Activated CD4-positive, alpha-beta T cell treated with anti-CD3 and anti-CD28 coated beads for 1 hour (primary cell): Measurements from ENCODE around the gene MAEA.
"Not testable (repeated sequence)": the region's sequence is repeated elsewhere in the genome, so short reads cannot be mapped to it uniquely, and the experiment has no call there.

Experiments used
- DNase-seq: peaks from one replicate; pipeline ENCODE4 v3.0.0-alpha.2; 2020

The MAEA gene

GRCh38 chr4:1285151-1285789, 4.4 kb upstream of the MAEA start:
- DNase-seq, result no peak

DNA sequence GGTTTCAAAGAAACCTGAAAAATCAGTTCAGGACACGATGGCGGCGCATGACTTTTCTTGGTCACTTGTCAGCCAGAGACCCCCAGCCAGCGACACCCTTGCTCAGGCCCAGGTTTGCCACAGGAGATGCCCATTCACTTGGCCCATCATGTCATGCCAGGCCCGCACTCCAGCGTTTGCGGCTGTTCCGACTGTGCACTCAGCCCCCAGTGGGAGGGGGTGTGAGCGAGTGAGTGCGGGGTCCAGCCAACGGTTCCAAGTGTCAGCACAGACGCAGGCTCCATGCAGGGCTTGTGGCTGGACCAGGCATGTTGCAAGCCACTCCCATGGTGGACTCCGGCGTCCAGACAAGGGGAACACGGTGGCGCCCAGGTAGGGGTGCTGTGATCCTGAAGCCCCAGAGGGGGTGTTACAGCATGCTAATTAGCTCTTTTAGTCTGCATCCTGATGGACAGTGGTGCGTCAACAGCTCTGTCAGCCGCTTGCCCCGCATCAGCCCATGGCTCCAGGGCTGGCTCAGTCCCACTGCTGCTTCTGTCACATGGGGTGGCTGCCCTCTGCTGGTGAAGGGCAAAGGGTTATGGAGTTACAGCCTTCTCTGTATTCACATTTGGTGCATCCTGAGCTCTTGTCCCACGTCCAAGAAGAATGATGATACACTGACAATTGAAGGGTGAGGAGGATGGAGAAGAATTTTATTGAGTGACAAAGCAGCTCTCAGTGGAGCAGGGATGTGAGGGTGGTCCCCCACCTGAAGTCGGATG, 3.7 kb upstream of the MAEA start:
- DNase-seq, result no peak

GRCh38 chr4:1288786-1289185, 905 bp upstream of the MAEA start:
- no peak for DNase-seq

- no peak for DNase-seq
These were observed 680 bp downstream of the MAEA start for GRCh38 chr4:1290165-1290977.

DNA sequence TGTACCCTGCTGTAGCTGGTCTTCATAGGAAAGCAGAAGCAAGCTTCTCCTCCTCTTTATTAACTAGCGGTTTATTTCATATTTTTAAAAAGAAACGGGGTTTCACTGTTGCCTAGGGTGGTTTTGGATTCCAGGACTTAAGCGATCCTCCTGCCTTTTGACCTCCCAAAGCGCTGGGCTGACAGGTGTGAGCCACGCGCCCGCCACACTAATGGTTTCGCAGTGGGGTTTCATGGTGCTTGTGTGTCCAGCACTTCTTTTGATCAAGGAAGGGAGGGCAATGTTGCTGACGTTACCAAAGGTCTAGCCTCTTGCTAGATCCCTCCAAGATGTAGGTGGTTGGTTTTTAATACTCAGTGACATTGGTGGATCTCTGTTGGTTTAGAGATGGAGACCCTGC, 1.4 kb downstream of the MAEA start:
- no peak for DNase-seq

- no peak for DNase-seq
These were observed 2.5 kb downstream of the MAEA start for GRCh38 chr4:1291996-1292702.

DNA sequence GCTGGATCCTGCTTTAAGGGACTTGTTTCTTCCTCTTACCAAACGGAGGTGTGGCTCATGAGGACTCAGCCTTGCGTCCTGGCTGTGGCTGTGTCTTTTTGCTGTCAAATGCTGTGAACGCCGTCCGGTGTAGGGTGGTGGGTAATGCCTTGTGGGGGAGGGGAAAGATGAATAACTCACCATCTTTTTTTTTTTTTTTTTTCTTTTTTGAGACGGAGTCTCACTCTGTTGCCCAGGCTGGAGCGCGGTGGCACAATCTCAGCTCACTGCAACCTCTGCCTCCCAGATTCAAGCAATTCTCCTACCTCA, 3.0 kb downstream of the MAEA start:
- DNase-seq, result not testable (repeated sequence)

DNA sequence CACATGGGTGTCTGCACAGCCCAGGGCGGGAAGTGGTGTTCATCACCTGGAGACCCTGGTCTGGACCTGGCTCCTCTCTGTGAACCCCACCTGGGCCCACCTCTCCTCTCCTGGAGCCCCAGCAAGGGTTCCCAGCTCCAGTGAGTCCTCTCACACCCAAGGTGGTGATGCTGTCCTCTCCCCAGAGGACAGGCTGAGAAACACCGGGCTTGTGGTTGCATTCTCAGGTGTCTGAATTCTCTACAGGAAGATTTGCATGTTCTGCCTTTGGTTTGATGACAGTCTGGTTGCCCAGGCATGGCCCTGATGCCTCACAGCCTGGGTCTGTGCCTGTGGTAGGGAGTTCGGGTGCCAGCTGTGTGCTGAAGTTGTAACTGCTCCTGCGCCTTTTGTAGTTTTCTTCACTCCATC, 3.8 kb downstream of the MAEA start:
- no peak for DNase-seq

- DNase-seq, result no peak
These were observed 4.3 kb downstream of the MAEA start for GRCh38 chr4:1293991-1294390.

DNA sequence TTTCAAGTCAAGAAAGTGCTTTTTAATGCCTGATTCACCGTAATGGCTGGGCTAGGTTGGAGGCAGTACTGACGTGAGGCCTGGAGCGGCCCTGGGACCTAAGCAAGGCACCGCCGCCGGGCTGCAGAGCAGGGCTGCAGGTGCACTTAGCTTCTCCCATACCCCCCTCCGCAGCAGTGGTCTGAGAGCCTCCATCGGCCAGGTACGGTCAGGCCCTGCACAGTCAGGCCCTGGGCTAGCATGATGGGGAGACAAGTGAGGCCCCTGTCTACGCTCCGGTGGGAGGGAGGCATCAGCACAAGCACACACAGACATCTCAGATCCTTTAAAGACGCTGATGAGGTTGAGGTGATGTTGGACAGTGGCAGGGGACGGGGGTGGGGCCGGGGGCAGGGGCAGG, 4.7 kb downstream of the MAEA start:
- DNase-seq, result no peak

- no peak for DNase-seq
These were observed 5.2 kb downstream of the MAEA start for GRCh38 chr4:1294891-1295290.

- no peak for DNase-seq
These were observed 5.8 kb downstream of the MAEA start for GRCh38 chr4:1295405-1296055.

DNA sequence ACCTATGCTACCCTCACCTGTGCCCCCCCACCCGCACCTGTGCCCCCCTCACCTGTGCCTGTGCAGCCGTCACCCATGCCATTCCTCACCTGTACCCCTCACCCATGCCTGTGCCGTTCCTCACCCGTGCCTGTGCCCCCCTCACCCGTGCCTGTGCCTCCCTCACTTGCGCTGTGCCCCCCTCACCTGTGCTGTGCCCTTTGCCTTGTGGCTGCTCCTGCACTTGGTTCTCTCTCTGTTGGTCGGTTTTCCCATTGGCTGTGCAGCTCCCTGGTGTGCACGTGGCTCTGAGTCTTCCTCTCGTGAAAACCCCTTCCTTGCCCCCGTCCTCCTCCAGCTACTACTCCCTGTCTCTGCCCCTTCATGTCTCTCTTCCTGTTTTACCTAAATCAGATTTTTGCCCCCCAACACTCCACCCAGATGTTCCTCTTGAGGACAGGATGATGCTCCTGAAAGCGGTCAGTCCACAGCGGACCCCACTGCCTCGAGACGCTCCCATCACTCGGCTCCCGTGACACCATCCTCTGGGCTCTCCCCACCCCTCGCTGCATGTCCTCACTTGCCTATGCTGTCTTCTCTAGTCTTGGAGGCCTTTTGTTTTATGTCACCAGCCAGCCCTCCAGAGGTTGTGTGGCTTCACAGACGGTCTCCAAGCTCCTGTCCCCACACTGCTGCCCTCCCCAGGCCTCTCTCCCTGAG, 6.8 kb downstream of the MAEA start:
- DNase-seq, result no peak

DNA sequence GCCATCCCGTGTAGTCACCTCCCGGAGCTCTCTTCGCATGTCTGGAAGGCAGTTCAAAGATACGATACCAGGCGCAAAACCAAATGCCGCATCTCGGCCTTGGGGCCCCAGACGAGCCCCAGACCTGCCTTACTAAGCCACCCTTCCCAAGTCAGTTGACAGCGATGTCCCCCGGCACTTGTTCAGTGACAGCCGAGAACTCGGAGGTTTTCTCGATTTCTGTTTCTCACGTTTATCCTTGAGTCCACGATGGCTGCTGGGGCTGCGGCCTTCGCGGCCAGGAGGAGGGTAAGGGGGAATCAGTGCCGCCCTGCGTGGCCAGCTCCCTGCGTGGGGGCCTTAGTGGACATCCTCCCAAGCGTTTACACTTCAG, 7.3 kb downstream of the MAEA start:
- no peak for DNase-seq

DNA sequence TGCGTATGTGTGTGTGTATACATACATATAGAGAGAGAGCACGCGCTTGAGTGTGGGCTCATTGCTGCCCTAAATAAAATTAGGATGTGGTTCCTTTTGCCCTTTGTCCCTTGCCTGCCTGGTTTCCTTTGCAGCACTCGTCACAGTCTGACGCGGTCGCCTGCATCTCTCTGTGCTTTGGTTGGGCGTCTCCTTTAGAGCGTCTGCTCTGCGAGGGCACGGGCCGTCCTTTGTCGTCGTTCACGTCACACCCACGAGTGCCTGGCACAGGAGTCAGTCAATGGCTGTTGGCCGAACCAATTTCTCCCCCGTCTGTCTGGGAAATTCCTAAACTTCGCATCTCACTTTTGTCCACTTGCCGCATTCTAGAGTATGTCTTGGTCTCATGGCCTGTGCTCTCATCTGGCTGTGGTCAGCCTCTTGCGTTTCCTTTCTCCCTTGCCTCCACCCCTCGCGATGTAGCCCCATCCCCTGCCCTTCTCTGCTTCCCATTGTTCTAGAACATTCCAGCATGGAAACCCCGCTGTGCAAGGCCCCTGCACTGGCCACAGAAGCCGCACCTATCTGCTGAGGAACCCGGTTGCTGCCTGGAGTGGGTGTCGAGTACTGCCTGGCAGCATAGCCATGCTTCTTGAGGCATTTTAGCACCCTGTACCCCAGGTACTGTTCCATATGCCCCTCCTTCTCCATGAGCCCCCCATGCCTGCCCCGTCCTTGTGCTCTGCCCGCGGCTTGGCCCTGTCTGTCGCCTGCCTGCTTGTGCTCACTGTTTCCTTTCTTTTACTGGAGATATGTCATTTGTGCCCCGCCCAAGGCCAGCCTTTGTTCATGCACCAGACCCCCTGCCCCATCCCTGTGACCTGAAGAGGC, 8.0 kb downstream of the MAEA start:
- no peak for DNase-seq

- DNase-seq, result no peak
These were observed 8.8 kb downstream of the MAEA start for GRCh38 chr4:1298461-1298860.

DNA sequence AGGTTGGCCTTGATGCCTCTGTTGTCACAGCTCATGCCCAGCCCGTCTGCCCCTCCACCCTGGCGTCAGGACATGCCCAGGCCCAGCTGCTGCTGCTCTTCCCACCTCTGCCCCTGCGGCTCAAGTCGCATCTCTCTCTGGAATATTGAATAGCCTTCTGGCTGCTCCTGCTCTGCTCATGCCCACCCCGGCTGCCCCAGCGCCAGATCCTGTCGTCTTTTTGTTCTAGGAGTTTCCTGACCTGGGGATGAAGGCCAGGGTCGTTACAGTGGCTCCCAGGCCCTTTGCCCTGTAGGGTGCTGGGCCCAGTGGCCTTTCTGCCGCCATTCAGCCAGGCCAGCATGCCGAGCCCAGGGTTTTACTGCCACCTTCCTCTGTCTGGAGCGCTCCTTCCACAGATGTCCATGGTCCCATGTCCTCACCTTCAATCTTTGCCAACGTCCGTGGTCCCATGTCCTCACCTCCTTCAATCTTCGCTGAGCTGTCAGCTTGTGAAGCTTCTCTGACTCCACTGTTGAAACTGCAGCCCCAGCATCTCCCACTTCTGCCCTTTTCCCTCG, 9.7 kb downstream of the MAEA start:
- DNase-seq, result no peak

DNA sequence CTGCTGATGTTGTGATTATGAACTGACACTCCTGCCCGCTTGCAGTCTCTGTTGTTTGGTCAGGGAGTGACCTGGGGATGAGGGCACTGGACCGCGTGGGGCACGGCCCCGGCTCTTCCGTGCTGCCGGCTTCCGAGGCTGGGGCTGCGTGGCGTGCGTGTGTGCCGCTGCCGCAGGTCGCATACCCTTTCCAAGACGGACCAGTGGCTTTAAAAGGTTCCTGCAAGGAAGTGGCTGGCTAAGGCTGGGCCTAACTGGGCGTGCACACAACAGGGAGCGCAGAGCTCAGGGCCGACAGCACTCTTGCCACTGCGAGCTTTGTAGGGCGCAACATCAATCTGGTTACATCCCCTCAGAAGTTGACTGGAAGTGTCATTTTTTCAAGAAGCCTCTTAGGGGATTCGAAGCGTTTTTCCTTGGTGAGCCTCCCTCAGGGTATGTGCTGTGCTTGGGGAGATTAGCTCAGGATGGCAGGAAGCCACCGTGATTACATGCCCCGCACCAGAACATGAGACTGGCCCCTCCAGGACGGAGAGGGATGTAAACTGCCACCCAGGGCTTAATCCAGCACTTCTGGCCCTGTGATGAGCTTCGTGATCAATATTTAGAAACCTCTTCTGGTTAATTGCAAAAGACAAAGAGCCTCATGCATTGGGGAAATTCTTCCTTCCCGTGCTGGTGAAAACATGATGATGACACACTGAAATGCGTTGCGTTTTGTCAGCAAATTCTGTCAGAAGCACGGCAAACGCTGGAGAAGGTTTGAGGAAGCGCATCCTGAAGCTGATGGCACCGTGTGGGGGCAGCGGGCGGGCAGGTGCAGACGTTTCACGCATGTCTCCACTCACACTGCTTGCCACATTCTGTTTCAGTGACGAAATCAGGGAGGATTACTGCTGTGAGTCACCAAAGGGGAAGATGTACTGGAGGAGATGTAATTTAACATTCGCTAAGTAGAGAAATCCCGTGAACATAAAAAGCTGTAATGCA, 11.1 kb downstream of the MAEA start:
- DNase-seq, result no peak

GRCh38 chr4:1302159-1302558, 12.5 kb downstream of the MAEA start:
- DNase-seq, result no peak

GRCh38 chr4:1305261-1305711, 15.6 kb downstream of the MAEA start:
- no peak for DNase-seq
